Measurements from ENCODE around the gene CUL4A.
"Not testable (repeated sequence)": the region's sequence is repeated elsewhere in the genome, so short reads cannot be mapped to it uniquely, and the experiment has no call there.

Gene CUL4A

DNA sequence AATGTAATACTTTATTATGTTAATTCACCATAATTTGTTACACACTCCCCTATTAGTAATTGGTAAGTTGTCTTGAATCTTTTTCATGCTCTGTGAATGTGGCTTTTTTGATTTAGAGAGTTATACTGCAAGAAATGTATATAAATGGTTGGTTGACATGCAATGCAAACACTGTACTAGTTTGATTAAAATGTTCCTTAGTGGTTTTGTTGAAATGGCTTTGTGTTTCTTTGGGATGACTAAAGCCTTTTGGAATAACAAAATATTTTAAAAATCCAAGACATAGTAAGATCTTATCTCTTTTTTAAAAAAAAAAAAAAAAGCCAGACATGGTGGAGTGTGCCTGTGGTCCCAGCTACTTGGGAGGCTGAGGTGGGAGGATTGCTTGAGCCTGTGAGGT is 98.1 kb downstream of the CUL4A start:
- Histone ChIP-seq H3K4me3 (ENCODE audit: insufficient read depth, low read length, poor library complexity, severe bottlenecking) (no peak overlapping the region), H3F3A (ENCODE audit: insufficient read depth) (0 out of 2 replicates have a peak, but pooled peaks cover 2% of the 10 kb centered on the region), H3K27me3 (ENCODE audit: low read length) (no peaks in the 10 kb centered on the region), H3K9ac (ENCODE audit: low read length) (no peak overlapping the region), H3K4me2 (ENCODE audit: low read depth, low read length, poor library complexity, severe bottlenecking) (no peak overlapping the region), H3K9me3 (ENCODE audit: insufficient read depth, low read length) (no peaks in the 10 kb centered on the region), H3K27ac (ENCODE audit: low read depth, low read length) (no peak overlapping the region), H4K20me1 (ENCODE audit: low read depth, low read length) (no peaks in the 10 kb centered on the region; the same call in 1 of the 2 replicates), H3K9me2 (replicated peaks; ENCODE audit: insufficient read depth, low read length) (no peaks in the 10 kb centered on the region), H3K36me3 (ENCODE audit: low read length) (peaks cover 6% of the 10 kb centered on the region; the same call in 1 of the 2 replicates), H3K79me2 (ENCODE audit: insufficient read depth, low read length) (peaks cover 63% of the 10 kb centered on the region), H2AFZ (ENCODE audit: low read depth, low read length, severe bottlenecking) (no peak overlapping the region)
- TF ChIP-seq, protein P1, sequence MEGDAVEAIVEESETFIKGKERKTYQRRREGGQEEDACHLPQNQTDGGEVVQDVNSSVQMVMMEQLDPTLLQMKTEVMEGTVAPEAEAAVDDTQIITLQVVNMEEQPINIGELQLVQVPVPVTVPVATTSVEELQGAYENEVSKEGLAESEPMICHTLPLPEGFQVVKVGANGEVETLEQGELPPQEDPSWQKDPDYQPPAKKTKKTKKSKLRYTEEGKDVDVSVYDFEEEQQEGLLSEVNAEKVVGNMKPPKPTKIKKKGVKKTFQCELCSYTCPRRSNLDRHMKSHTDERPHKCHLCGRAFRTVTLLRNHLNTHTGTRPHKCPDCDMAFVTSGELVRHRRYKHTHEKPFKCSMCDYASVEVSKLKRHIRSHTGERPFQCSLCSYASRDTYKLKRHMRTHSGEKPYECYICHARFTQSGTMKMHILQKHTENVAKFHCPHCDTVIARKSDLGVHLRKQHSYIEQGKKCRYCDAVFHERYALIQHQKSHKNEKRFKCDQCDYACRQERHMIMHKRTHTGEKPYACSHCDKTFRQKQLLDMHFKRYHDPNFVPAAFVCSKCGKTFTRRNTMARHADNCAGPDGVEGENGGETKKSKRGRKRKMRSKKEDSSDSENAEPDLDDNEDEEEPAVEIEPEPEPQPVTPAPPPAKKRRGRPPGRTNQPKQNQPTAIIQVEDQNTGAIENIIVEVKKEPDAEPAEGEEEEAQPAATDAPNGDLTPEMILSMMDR (IDR thresholded peaks at IDR 0.05; ENCODE audit: insufficient read depth, low read length, poor library complexity, severe bottlenecking) = no peak
- TF ChIP-seq EZH2phosphoT487 (conservative IDR thresholded peaks at IDR 0.05; ENCODE audit: low read length) = no peak

DNA sequence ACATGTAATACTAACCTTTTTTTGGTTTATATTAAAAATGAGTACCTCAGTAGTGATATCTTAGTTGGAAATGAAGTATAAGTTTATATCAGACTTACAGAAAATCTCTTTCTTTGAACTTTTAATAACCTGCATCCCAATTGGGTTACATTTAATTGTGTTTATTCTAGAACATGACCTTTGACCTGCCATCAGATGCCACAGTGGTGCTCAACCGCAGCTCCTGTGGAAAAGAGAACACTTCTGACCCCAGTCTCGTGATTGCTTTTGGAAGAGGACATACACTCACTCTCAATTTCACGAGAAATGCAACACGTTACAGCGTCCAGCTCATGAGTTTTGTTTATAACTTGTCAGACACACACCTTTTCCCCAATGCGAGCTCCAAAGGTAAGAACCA is 100.1 kb downstream of the CUL4A start:
- Histone ChIP-seq H3K9me3 (ENCODE audit: insufficient read depth, low read length) (no peaks in the 10 kb centered on the region), H3K9me2 (replicated peaks; ENCODE audit: insufficient read depth, low read length) (no peaks in the 10 kb centered on the region), H2AFZ (ENCODE audit: low read depth, low read length, severe bottlenecking) (no peak overlapping the region), H3K4me2 (ENCODE audit: low read depth, low read length, poor library complexity, severe bottlenecking) (no peak overlapping the region), H3K4me3 (ENCODE audit: insufficient read depth, low read length, poor library complexity, severe bottlenecking) (no peak overlapping the region), H3K36me3 (ENCODE audit: low read length) (peaks cover 6% of the 10 kb centered on the region; the same call in 1 of the 2 replicates), H3K27me3 (ENCODE audit: low read length) (no peaks in the 10 kb centered on the region), H3K27ac (ENCODE audit: low read depth, low read length) (no peak overlapping the region), H3K9ac (ENCODE audit: low read length) (no peak overlapping the region), H3K79me2 (ENCODE audit: insufficient read depth, low read length) (peaks cover 43% of the 10 kb centered on the region), H3F3A (ENCODE audit: insufficient read depth) (no peaks in the 10 kb centered on the region), H4K20me1 (ENCODE audit: low read depth, low read length) (no peaks in the 10 kb centered on the region)
- TF ChIP-seq, protein P1 (IDR thresholded peaks at IDR 0.05; ENCODE audit: insufficient read depth, low read length, poor library complexity, severe bottlenecking) = no peak
- no peak for TF ChIP-seq EZH2phosphoT487 (conservative IDR thresholded peaks at IDR 0.05; ENCODE audit: low read length)

DNA sequence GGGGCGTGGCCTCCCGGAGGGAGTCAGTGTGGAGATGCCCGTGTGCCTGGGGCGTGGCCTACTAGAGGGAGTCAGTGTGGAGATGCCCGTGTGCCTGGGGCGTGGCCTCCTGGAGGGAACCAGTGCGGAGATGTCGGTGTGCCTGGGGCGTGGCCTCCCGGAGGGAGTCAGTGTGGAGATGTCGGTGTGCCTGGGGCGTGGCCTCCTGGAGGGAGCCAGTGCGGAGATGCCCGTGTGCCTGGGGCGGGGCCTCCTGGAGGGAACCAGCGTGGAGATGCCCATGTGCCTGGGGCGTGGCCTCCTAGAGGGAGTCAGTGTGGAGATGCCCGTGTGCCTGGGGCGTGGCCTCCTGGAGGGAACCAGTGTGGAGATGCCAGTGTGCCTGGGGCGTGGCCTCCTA is 104.7 kb downstream of the CUL4A start:
- H3K9ac ChIP-seq (ENCODE audit: low read length); H3K4me3 ChIP-seq (ENCODE audit: insufficient read depth, low read length, poor library complexity, severe bottlenecking); H3K36me3 ChIP-seq (ENCODE audit: low read length); H3K27ac ChIP-seq (ENCODE audit: low read depth, low read length); H3K79me2 ChIP-seq (ENCODE audit: insufficient read depth, low read length); H3K9me3 ChIP-seq (ENCODE audit: insufficient read depth, low read length); H3K9me2 ChIP-seq (replicated peaks; ENCODE audit: insufficient read depth, low read length); H3K27me3 ChIP-seq (ENCODE audit: low read length); H2AFZ ChIP-seq (ENCODE audit: low read depth, low read length, severe bottlenecking); H4K20me1 ChIP-seq (ENCODE audit: low read depth, low read length); H3K4me2 ChIP-seq (ENCODE audit: low read depth, low read length, poor library complexity, severe bottlenecking); H3F3A ChIP-seq (ENCODE audit: insufficient read depth): not testable (repeated sequence)

- H3K36me3 ChIP-seq (ENCODE audit: low read length); H3K4me2 ChIP-seq (ENCODE audit: low read depth, low read length, poor library complexity, severe bottlenecking): not testable (repeated sequence)
These were observed 105.6 kb downstream of the CUL4A start for GRCh38 chr13:113314895-113315470.

More at GRCh38 chr13:113314895-113315470, 105.6 kb downstream of the CUL4A start:
- not testable (repeated sequence) for H3K9me3 ChIP-seq (ENCODE audit: insufficient read depth, low read length); H3K27me3 ChIP-seq (ENCODE audit: low read length); H3K27ac ChIP-seq (ENCODE audit: low read depth, low read length); H4K20me1 ChIP-seq (ENCODE audit: low read depth, low read length); H3K9me2 ChIP-seq (replicated peaks; ENCODE audit: insufficient read depth, low read length); H3K79me2 ChIP-seq (ENCODE audit: insufficient read depth, low read length); H2AFZ ChIP-seq (ENCODE audit: low read depth, low read length, severe bottlenecking); H3F3A ChIP-seq (ENCODE audit: insufficient read depth); H3K9ac ChIP-seq (ENCODE audit: low read length); H3K4me3 ChIP-seq (ENCODE audit: insufficient read depth, low read length, poor library complexity, severe bottlenecking)

All from SU-DHL-6 (cell line).